Natural killer cell (primary cell): ENCODE measurements around the gene RAPGEF1. TPM values are rescaled to one million over a fixed set of nuclear protein-coding genes. Genes with fewer than 3 reads are reported as not detected.

ENCODE experiments used
- ATAC-seq, 3 donors: fragments of 150-1000 bp in 2 of 3; fragments of 200-7000 bp in 1 of 3; cut with Tn5 transposase; 1 replicate in 1 of 3; 2 replicates in 2 of 3; pipeline ENCODE4 v1.10.0; 2021; ENCODE audit warnings: mild to moderate bottlenecking in 2 of 3, moderate library complexity in 2 of 3
- DNase-seq, 2 donors: peaks; one replicate each; pipeline versions ENCODE4 v3.0.0 to v3.0.0-alpha.2; 2013 to 2021; ENCODE audit warnings: mixed read lengths in 1 of 2
- H3K27ac ChIP-seq: one replicate; pipeline ENCODE4 v1.5.1; 2013; ENCODE audit warnings: mild to moderate bottlenecking, low read length
- H3K27me3 ChIP-seq: one replicate; pipeline ENCODE4 v1.6.1; 2013; ENCODE audit warnings: low read length; ENCODE audit not compliant: control insufficient read depth, insufficient read depth
- H3K36me3 ChIP-seq: one replicate; pipeline ENCODE4 v1.6.1; 2013; ENCODE audit warnings: low read length; ENCODE audit not compliant: control insufficient read depth, insufficient read depth
- H3K4me1 ChIP-seq: one replicate; pipeline ENCODE4 v1.6.1; 2013; ENCODE audit warnings: low read length; ENCODE audit not compliant: control insufficient read depth, insufficient read depth
- H3K4me3 ChIP-seq: one replicate; pipeline ENCODE4 v1.5.1; 2013; ENCODE audit warnings: low read length
- H3K9me3 ChIP-seq: one replicate; pipeline ENCODE4 v1.6.1; 2013; ENCODE audit warnings: low read length; ENCODE audit not compliant: control insufficient read depth, insufficient read depth
- H3K27ac Mint-ChIP-seq, 2 donors: one replicate each; pipeline ENCODE4 v1.8.0; 2022; ENCODE audit warnings: mild to moderate bottlenecking in 2 of 2, mixed read lengths in 2 of 2, moderate library complexity in 1 of 2
- H3K27me3 Mint-ChIP-seq, 2 donors: one replicate each; pipeline ENCODE4 v1.8.0; 2022; ENCODE audit warnings: low read depth in 2 of 2, mixed read lengths in 2 of 2
- H3K36me3 Mint-ChIP-seq: one replicate; pipeline ENCODE4 v1.8.0; 2022; ENCODE audit warnings: mixed read lengths
- H3K4me1 Mint-ChIP-seq, 2 donors: one replicate each; pipeline ENCODE4 v1.8.0; 2022; ENCODE audit warnings: mixed read lengths in 2 of 2
- H3K4me3 Mint-ChIP-seq: one replicate; pipeline ENCODE4 v1.8.0; 2022; ENCODE audit warnings: mild to moderate bottlenecking, moderate library complexity, mixed read lengths
- H3K9me3 Mint-ChIP-seq, 2 donors: one replicate each; pipeline ENCODE4 v1.8.0; 2022; ENCODE audit warnings: mixed read lengths in 2 of 2
- CTCF ChIP-seq: fragments of 200-600 bp; IDR thresholded peaks from one replicate; pipeline ENCODE4 v1.8.0; 2022; ENCODE audit warnings: antibody characterized with exemption
- WGBS: methylation state at CpG from one replicate; pipeline ENCODE4 v1.1.7; 2013; ENCODE audit warnings: missing lambda C conversion rate; ENCODE audit not compliant: insufficient coverage; 5-methylcytosine and 5-hydroxymethylcytosine counted together
- intact Hi-C: fragments of 100-400 bp; cut with micrococcal nuclease; formaldehyde crosslinking; loops from one replicate; pipeline ENCODE4 v1.14.2; 2022
- total RNA-seq, 4 donors: library from RNA; stranded (reverse); fragments of 120-200 nt in 1 of 4; gene quantifications; one replicate each; pipeline versions ENCODE4 v1.2.3 to v1.2.4, GENCODE V29; 2013 to 2022

RAPGEF1 gene
- total RNA-seq, 3 donors from 2014 or later (not counting 1 experiment from before 2014, with no cell fraction given) = 210 to 224 (median 222) TPM

GRCh38 chr9:131585375-131585774, 154.5 kb downstream of the RAPGEF1 start:
- peaks cover 40 to 59% of the 10 kb centered on the region in 2 donors for H3K4me1 Mint-ChIP-seq
- WGBS = 7% methylated on average over 8 of the region's 8 CpGs

GRCh38 chr9:131584858-131585257, 155.0 kb downstream of the RAPGEF1 start:
- H3K36me3 Mint-ChIP-seq = no peaks in the 10 kb centered on the region
- peak in 1 of 2 donors; percentile 34 for DNase-seq
- Histone ChIP-seq H3K27ac (peak overlapping the region; percentile 58), H3K4me1 (peaks cover 42% of the 10 kb centered on the region), H3K36me3 (peaks cover 61% of the 10 kb centered on the region), H3K27me3 (no peaks in the 10 kb centered on the region), H3K4me3 (no peak overlapping the region), H3K9me3 (no peaks in the 10 kb centered on the region)
- no peaks in the 10 kb centered on the region for H3K27me3 Mint-ChIP-seq
- H3K27ac Mint-ChIP-seq = peak overlapping the region; percentile 90
- H3K9me3 Mint-ChIP-seq = no peaks in the 10 kb centered on the region
- no peak for TF ChIP-seq CTCF
- ATAC-seq = peak; percentile 58 to 66 (median 61)
- intact Hi-C loops = loop anchor here (1.0 kb wide), 1 partner anchor 43 kb away; no protein-coding TSS in a partner anchor
- WGBS = 22% methylated on average over 7 of the region's 7 CpGs
- H3K4me3 Mint-ChIP-seq = peak overlapping the region; percentile 82
- H3K4me1 Mint-ChIP-seq = peaks cover 37 to 55% of the 10 kb centered on the region in 2 donors

More at GRCh38 chr9:131585375-131585774, 154.5 kb downstream of the RAPGEF1 start:
- Mint-ChIP-seq H3K36me3 (no peaks in the 10 kb centered on the region), H3K4me3 (peak overlapping the region; percentile 82), H3K27ac (peak overlapping the region; percentile 90), H3K27me3 (no peaks in the 10 kb centered on the region), H3K9me3 (no peaks in the 10 kb centered on the region)
- Histone ChIP-seq H3K4me1 (peaks cover 47% of the 10 kb centered on the region), H3K4me3 (no peak overlapping the region), H3K27me3 (no peaks in the 10 kb centered on the region), H3K27ac (peak overlapping the region; percentile 58), H3K9me3 (no peaks in the 10 kb centered on the region), H3K36me3 (peaks cover 56% of the 10 kb centered on the region)
- ATAC-seq (peak; percentile 87 to 88 (median 87)), DNase-seq (peak; percentile 44 to 84)
- no peak for TF ChIP-seq CTCF
- intact Hi-C loops = loop anchor here (1.0 kb wide), 1 partner anchor 43 kb away; no protein-coding TSS in a partner anchor

GRCh38 chr9:131583836-131584555, 155.9 kb downstream of the RAPGEF1 start:
- ATAC-seq (no peak), DNase-seq (peak in 1 of 2 donors; percentile 2)
- no peak for TF ChIP-seq CTCF
- intact Hi-C loops = no loop called here
- peak overlapping the region; percentile 90 for H3K27ac Mint-ChIP-seq
- 90% methylated on average over 27 of the region's 27 CpGs for WGBS
- H3K36me3 ChIP-seq = peaks cover 67% of the 10 kb centered on the region
- H3K9me3 Mint-ChIP-seq = no peaks in the 10 kb centered on the region
- H3K4me3 ChIP-seq = no peak overlapping the region
- H3K27ac ChIP-seq = peak overlapping the region; percentile 58
- H3K9me3 ChIP-seq = no peaks in the 10 kb centered on the region
- no peaks in the 10 kb centered on the region for H3K27me3 ChIP-seq
- peaks cover 48% of the 10 kb centered on the region for H3K4me1 ChIP-seq
- peak overlapping the region; percentile 82 for H3K4me3 Mint-ChIP-seq
- no peaks in the 10 kb centered on the region for H3K36me3 Mint-ChIP-seq
- H3K27me3 Mint-ChIP-seq = no peaks in the 10 kb centered on the region
- H3K4me1 Mint-ChIP-seq = peaks cover 43 to 62% of the 10 kb centered on the region in 2 donors
